NB4 (cell line): ENCODE data around the gene CUL3.

ENCODE experiments used
- CTCF ChIP-seq: IDR thresholded peaks from one replicate; pipeline ENCODE4 v1.5.1; 2012; ENCODE audit warnings: low read depth, low read length
- TF ChIP-seq, protein P1 (sequence below): IDR thresholded peaks from 2 replicates; pipeline ENCODE4 v1.6.1; 2011; ENCODE audit warnings: low read depth, low read length

- TF ChIP-seq CTCF, result no peak
- TF ChIP-seq, protein P1, sequence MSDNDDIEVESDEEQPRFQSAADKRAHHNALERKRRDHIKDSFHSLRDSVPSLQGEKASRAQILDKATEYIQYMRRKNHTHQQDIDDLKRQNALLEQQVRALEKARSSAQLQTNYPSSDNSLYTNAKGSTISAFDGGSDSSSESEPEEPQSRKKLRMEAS, result no peak
Observed at GRCh38 chr2:224532441-224532840, 52.7 kb downstream of the CUL3 start.
